ENCODE data around the gene RAB11FIP4.

The RAB11FIP4 gene

GRCh38 chr17:31466096-31466760 lies 74.8 kb downstream of the RAB11FIP4 start:
- no peak for TF ChIP-seq CTCF (IDR thresholded peaks at IDR 0.05; ENCODE audit: low read depth, low read length)
- H3K27ac ChIP-seq = no peak overlapping the region
- H3K4me3 ChIP-seq (ENCODE audit: low read depth, low read length) = no peak overlapping the region
- peak; percentile 74 for DNase-seq
- no peaks in the 10 kb centered on the region for H3K9me3 ChIP-seq (ENCODE audit: severe bottlenecking)
- H3K36me3 ChIP-seq = no peaks in the 10 kb centered on the region
- H3K27me3 ChIP-seq (ENCODE audit: insufficient read depth, low read depth, severe bottlenecking) = no peaks in the 10 kb centered on the region

- no peak overlapping the region for H3K4me3 ChIP-seq (ENCODE audit: low read depth, low read length)
- no peak overlapping the region for H3K27ac ChIP-seq
Measured at GRCh38 chr17:31467502-31468256, 76.2 kb downstream of the RAB11FIP4 start.

DNA sequence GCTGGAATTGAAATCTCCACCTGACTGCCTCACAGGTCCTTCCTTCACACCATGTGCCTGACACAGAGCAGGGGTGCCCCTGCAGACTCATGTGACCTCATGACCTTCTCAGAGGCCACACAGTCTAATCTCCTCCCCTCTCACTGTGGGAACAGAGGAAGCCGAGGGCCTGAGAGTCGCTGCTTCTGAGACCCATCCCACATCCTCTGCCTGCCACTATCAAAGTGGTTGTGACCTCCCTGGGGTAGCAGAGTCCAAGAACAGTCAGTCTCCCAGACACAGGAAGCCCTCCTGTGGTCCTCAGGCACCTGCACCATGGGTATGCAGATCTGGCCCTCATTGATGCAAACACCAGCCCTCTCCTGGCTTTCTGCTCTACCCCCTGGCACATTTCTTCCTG lies 78.5 kb downstream of the RAB11FIP4 start:
- no peaks in the 10 kb centered on the region for H3K36me3 ChIP-seq
- no peak for TF ChIP-seq CTCF (IDR thresholded peaks at IDR 0.05; ENCODE audit: low read depth, low read length)

More at GRCh38 chr17:31467502-31468256, 76.2 kb downstream of the RAB11FIP4 start:
- Histone ChIP-seq H3K27me3 (ENCODE audit: insufficient read depth, low read depth, severe bottlenecking) (no peaks in the 10 kb centered on the region), H3K36me3 (no peaks in the 10 kb centered on the region), H3K9me3 (ENCODE audit: severe bottlenecking) (no peaks in the 10 kb centered on the region)
- no peak for TF ChIP-seq CTCF (IDR thresholded peaks at IDR 0.05; ENCODE audit: low read depth, low read length)
- DNase-seq = no peak

DNA sequence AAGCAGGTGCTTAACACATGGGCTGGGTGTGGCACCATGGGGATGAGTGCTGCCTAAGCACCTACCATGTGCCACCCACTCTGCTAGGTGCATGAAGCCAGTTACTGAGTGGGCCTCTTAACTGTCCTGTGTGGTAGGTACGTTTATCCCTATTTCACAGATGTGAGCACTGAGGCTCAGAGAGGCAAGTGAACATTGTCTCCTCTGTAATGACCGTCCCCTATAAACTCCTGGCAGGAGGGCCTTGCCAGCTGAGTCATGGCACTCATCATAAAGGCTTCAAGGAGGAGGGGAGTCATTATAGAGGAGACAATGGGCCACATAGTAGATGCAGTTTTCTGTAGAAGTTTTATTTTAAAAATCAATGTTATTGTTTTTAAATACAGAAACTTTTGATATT lies 79.1 kb downstream of the RAB11FIP4 start:
- no peak for DNase-seq
- no peak for TF ChIP-seq CTCF (IDR thresholded peaks at IDR 0.05; ENCODE audit: low read depth, low read length)
- no peak overlapping the region for H3K4me3 ChIP-seq (ENCODE audit: low read depth, low read length)

More for the DNA sequence above, 78.5 kb downstream of the RAB11FIP4 start:
- Histone ChIP-seq H3K9me3 (ENCODE audit: severe bottlenecking) (no peaks in the 10 kb centered on the region), H3K4me3 (ENCODE audit: low read depth, low read length) (no peak overlapping the region), H3K27ac (no peak overlapping the region), H3K27me3 (ENCODE audit: insufficient read depth, low read depth, severe bottlenecking) (no peaks in the 10 kb centered on the region)
- DNase-seq = no peak

GRCh38 chr17:31472137-31472536 lies 80.7 kb downstream of the RAB11FIP4 start:
- no peak for DNase-seq
- TF ChIP-seq CTCF (IDR thresholded peaks at IDR 0.05; ENCODE audit: low read depth, low read length) = no peak
- no peak overlapping the region for H3K27ac ChIP-seq
- H3K27me3 ChIP-seq (ENCODE audit: insufficient read depth, low read depth, severe bottlenecking) = no peaks in the 10 kb centered on the region
- H3K4me3 ChIP-seq (ENCODE audit: low read depth, low read length) = no peak overlapping the region
- no peaks in the 10 kb centered on the region for H3K36me3 ChIP-seq
- no peaks in the 10 kb centered on the region for H3K9me3 ChIP-seq (ENCODE audit: severe bottlenecking)

More for the DNA sequence above, 79.1 kb downstream of the RAB11FIP4 start:
- Histone ChIP-seq H3K27me3 (ENCODE audit: insufficient read depth, low read depth, severe bottlenecking) (no peaks in the 10 kb centered on the region), H3K9me3 (ENCODE audit: severe bottlenecking) (no peaks in the 10 kb centered on the region), H3K36me3 (no peaks in the 10 kb centered on the region), H3K27ac (no peak overlapping the region)

Data from WERI-Rb-1 (cell line).